ENCODE data around the gene TACC3.
A peak's percentile ranks its signal among the peaks of the same experiment; 100 is the strongest.

Gene TACC3

GRCh38 chr4:1703867-1704266, 17.5 kb upstream of the TACC3 start:
- no peak for DNase-seq (ENCODE audit: low read depth)

DNA sequence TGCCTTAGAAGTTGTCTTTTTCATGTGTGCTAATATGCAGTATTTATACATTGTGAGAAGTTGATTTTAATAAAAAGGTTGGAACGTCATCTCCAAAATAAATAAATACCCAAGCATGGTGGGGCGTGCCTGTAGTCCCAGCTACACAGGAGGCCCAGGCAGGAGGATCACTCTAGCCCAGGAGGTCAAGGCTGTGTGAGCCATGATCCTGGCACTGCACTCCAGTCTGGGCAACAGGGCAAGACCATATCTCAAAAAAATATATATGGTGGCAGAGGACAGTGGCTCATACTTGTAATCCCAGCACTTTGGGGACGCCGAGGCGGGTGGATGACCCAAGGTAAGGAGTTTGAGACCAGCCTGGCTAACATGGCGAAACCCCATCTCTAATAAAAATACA, 15.6 kb upstream of the TACC3 start:
- no peak for DNase-seq (ENCODE audit: low read depth)

- no peak for DNase-seq (ENCODE audit: low read depth)
Observed at GRCh38 chr4:1706358-1706757, 15.0 kb upstream of the TACC3 start.

- DNase-seq (ENCODE audit: low read depth), result no peak
Observed at GRCh38 chr4:1708581-1708980, 12.7 kb upstream of the TACC3 start.

- DNase-seq (ENCODE audit: low read depth), result no peak
Observed at GRCh38 chr4:1711055-1711570, 10.2 kb upstream of the TACC3 start.

- no peak for DNase-seq (ENCODE audit: low read depth)
Observed at GRCh38 chr4:1711571-1712215, 9.6 kb upstream of the TACC3 start.

DNA sequence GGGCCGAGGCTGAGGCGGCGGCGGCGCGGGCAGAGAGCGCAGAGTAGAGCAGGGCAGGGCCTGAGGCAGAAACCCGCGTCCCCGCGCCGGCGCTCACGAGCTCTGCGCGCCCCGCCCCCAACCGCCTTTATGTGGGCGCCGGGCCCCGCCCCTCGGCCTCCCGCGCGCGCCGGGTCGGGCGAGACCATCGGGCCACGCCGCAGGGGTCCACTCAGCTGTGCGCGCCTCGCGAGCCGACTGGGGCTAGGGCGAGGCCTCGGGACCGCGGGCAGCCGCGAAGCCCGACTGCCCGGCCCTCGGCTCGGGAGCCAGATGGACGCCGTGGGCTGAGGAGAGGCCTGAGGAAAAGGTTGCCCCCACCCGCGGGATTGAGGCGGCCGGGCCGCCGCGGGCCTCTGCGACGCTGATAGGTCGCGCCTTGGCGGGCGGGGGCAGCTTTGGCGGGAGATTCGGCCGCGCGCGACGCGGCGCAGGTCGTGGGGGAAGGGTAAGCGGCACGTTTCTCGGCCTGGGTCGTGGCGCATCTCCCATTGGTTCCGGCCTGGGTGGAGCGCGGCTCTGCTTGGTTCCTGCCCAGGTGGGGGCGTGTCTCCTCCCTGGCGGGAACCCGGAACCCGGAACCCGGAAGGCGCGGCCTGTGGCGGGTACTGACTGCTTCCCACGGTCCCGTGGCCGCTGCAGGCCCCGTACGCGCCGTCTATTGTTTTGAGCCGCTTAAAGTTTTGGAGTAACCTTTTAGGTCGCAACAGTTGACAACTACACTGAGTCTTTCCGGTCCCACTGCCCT, 8.9 kb upstream of the TACC3 start, which contains the start of gene SLBP:
TSS of gene SLBP (minus strand) at position 104 of the 787 bp plus-strand sequence. CDS start 131 bp downstream, outside the sequence.
- DNase-seq (ENCODE audit: low read depth), result peak; percentile 96

DNA sequence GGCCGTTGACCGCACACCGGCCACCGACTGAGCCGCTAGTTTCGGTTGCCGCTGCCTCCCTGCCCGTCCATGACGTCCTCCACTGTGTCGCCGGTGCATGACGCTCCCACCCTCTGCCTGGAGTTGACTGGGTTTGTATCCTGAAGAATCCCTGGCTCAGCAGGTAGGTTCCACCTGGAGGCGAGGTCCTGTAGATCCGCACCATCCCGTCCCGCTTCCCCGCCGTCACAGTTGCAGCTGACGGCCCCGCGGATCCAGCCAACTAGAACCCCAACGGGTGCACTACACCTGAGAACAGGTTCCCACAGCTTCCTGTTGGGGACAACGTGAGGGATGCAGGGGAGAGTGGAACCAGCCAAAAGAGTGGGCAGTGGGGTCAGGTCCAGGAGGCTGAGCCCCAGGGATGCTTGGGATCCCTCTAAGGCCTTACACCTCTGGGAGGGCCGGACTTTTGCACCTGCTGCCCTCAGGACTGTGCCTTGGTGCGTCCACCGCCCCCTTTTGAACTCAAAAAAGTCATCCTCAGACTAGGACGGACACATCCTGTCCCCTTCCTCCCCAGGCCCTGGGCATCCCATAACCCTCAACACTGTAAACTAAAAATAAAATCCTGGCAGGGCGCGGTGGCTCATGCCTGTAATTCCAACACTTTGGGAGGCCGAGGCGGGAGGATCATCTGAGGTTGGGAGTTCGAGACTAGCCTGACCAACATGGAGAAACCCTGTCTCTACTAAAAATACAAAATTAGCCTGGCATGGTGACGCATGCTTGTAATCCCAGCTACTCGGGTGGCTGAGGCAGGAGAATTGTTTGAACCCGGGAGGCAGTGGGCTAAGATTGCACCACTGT, 8.1 kb upstream of the TACC3 start:
- DNase-seq (ENCODE audit: low read depth), result no peak

DNA sequence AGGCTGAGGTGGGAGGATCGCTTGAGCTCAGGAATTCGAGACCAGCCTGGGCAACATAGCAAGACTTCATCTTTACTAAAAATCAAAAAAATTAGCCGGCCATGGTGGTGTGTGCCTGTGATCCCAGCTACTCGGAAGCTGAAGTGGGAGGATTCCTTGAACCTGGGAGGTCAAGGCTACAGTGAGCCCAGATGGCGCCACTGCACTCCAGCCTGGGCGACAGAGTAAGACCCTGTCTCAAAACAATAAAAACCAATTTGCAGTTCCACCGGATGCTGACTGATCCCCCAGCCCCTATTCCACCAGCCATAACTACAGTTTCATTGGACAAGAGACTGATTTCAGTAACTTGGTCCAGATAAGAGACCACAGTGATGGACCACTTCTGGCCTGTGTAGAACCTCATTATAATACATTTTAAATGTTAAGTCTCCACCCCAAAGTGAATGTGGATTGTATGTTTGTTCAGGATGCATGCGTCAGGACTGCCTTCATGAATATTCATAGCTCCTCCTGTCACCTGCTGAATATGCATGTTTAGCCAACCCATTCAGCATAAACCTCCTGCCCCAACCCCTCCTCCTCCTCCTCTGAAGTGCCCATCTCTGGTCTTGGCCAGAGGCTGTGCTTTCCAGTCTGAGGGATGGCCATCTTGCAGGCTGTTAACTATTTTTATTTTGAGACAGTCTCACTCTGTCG, 6.9 kb upstream of the TACC3 start:
- no peak for DNase-seq (ENCODE audit: low read depth)

- no peak for DNase-seq (ENCODE audit: low read depth)
Observed at GRCh38 chr4:1715002-1715758, 6.1 kb upstream of the TACC3 start.

DNA sequence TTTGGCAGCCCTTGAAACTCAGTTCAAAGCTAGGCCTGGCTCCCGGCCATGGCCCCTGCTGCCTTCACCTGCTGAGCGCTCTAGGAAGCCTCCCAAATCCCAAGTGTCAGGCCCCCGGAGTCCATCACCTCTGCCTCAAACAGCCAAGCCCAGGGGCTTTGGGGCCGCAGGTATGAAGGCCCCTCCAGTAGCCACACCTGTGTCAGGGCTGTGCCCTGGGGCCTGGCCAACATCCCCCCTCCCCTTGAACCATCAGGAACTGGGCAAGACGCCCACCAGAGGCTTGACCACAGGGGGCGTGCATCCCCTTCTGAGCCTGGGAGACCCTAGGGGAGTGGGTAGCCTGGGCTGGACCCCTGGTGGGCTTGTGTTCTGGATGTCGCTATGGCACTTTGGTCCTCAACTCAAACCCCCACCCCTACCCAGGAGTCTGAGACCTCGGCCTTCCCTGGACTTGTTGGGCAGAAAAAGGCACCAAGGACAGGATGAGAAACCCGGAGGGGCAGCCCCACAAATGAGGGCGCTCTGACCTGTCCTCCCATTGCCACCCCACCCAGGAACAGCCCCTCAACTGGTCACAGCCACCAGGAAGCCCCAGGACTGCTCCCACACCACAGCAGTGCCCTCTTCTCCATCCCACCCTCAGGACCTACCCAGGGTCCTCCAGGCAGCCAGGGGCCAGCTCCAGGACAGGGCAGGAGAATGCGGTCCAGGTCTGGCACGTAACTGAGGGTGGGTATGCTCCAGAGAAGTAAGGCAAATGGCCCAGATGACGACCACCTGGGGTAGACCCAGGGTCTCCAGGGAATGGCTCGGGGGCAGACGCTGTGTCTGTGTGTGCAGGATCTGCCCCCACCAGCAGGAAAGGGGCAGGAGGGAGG, 5.0 kb upstream of the TACC3 start:
- no peak for DNase-seq (ENCODE audit: low read depth)

- no peak for DNase-seq (ENCODE audit: low read depth)
Observed at GRCh38 chr4:1717129-1718094, 3.9 kb upstream of the TACC3 start.

DNA sequence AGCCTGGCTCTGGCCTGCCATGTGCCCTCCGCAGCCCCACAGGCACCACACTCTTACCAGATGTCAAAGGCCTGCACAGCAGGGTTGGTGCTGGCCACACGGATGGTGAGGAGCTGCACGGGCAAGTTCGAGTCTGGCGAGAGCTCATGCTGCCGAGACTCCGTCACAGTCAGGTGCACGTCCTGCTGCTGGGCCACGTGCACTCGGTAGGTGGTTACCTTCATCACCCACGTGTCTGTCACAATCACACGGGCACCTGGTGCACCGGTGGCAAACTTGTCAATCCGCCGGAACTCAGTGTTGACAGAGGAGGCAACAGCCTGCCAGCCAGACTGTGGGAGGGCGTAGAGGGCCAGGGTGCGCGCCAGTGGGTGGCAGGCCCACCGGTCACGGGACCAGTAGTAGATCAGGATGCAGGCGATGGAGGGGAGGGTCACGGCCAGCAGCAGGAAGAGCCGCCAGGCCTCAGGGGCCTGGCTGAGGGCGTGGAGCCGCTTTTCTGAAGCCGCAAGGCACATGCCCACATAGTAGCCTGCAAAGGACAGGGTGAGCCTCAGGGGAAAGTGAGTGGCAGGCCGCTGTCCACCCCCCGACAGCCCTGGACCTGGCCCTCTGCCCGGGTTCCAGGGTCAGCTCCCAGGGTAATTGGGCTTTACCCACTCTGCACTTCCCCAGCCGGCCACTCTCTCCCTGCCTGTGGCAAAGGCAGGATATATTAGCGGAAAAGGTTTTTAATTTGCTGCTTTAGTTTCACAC, 3.0 kb upstream of the TACC3 start:
- no peak for DNase-seq (ENCODE audit: low read depth)

- no peak for DNase-seq (ENCODE audit: low read depth)
Observed at GRCh38 chr4:1720163-1720983, 948 bp upstream of the TACC3 start.

- no peak for DNase-seq (ENCODE audit: low read depth)
Observed at GRCh38 chr4:1721666-1722550, 587 bp downstream of the TACC3 start.

- no peak for DNase-seq (ENCODE audit: low read depth)
Observed at GRCh38 chr4:1722551-1723118, 1.3 kb downstream of the TACC3 start.
